AG09319 (cell line): ENCODE measurements around the gene MPST.
"Not testable (repeated sequence)": the region's sequence is repeated elsewhere in the genome, so short reads cannot be mapped to it uniquely, and the experiment has no call there.

ENCODE experiments used
- DNase-seq: peaks from one replicate; pipeline ENCODE4 v3.0.0-alpha.2; 2010; ENCODE audit warnings: low read depth; ENCODE audit errors: extremely low read depth
- TF ChIP-seq, protein P1 (sequence below): IDR thresholded peaks from 2 replicates; pipeline ENCODE4 v1.5.1; 2011; ENCODE audit warnings: low read depth, mild to moderate bottlenecking, inconsistent platforms, low read length, moderate library complexity

The MPST gene

DNA sequence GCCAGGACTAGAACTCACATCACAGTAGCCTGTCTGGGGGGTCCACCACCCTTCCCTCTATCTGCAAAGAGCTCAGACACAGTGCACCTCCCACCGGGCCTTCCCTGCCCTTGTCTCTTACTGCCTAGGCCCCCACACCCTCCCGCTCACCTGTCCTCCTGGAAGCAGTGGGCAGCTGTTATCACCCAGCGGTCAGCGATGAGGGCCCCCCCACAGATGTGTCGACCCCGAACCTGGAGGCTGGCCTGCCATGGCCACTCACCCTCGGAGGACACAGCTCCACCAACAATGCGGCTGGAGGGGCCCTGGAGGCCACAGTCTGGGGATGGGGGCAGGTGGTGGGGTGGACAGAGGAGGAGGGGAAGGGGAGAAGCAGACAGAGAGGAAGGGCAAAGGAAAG, 50.8 kb downstream of the MPST start:
- DNase-seq: no peak
- TF ChIP-seq, protein P1, sequence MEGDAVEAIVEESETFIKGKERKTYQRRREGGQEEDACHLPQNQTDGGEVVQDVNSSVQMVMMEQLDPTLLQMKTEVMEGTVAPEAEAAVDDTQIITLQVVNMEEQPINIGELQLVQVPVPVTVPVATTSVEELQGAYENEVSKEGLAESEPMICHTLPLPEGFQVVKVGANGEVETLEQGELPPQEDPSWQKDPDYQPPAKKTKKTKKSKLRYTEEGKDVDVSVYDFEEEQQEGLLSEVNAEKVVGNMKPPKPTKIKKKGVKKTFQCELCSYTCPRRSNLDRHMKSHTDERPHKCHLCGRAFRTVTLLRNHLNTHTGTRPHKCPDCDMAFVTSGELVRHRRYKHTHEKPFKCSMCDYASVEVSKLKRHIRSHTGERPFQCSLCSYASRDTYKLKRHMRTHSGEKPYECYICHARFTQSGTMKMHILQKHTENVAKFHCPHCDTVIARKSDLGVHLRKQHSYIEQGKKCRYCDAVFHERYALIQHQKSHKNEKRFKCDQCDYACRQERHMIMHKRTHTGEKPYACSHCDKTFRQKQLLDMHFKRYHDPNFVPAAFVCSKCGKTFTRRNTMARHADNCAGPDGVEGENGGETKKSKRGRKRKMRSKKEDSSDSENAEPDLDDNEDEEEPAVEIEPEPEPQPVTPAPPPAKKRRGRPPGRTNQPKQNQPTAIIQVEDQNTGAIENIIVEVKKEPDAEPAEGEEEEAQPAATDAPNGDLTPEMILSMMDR: no peak

DNA sequence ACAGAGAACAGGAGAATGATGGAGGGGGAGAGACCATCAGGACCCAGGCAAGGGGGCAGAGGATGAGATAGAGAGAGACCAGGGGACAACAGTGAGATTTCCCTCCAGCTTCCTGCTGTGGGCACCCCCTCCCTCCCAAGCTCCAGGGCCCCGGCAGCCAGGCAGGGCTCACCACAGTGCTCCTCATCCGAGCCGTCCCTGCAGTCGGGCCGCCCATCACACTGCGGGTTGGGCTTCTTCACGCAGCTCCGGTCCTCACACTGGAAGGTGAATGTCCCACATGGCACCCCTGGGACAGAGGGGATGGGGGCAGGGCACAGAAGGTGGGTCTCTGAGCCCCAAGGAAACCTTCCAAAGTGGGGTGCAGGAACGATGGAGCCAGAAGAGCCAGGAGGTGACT, 51.2 kb downstream of the MPST start:
- DNase-seq: no peak
- TF ChIP-seq, protein P1: no peak

DNA sequence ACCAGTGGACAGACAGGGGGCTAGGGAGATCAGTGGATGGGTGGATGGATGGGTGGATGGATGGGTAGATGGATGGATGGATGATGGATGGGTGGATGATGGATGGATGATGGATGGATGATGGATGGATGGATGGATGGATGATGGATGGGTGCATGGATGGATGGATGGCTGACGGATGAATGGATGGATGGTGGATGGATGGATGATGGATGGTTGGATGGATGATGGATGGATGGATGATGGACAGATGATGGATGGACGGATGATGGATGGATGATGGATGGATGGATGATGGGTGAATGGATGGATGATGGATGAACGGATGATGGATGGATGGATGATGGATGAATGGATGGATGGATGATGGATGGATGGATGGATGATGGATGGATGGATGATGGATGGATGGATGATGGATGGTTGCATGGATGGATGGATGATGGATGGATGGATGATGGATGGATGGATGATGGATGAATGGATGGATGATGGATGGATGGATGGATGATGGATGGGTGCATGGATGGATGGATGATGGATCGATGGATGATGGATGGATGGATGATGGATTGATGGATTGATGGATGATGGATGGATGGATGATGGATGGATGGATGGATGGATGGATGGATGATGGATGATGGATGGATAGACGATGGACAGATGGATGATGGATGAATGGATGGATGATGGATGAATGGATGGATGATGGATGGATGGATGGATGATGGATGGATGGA, 52.5 kb downstream of the MPST start:
- DNase-seq: not testable (repeated sequence)

DNA sequence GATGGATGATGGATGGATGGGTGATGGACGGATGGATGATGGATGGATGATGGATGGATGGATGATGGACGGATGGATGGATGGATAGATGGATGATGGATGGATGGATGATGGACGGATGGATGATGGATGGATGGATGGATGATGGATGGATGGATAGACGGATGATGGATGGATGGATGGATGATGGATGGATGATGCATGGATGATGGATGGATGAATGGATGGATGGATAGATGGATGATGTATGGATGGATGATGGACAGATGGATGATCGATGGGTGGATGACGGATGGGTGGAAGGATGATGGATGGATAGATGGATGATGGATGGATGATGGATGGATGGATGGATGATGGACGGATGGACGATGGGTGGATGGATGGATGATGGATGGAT, 53.1 kb downstream of the MPST start:
- TF ChIP-seq, protein P1: no peak

DNA sequence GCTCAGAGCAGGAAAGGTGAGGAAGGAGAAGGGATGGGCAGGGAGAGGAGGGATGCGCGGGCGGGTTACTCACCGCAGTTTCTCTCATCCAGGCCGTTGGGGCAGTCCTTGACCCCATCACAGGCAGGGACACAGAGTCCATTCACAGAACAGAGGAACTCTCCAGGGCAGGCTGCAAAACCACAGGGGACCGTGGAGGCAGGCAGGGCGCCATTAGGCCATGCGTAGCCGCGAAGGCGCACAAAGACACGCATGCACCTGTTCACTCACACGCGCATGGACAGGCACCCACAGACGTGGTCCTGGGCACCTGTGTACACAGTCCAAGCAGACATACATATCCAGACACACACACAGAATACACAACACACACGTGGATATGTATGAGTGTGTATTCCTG, 55.0 kb downstream of the MPST start:
- TF ChIP-seq, protein P1: no peak
- DNase-seq: no peak

More for the DNA sequence above, 53.1 kb downstream of the MPST start:
- no peak for DNase-seq

DNA sequence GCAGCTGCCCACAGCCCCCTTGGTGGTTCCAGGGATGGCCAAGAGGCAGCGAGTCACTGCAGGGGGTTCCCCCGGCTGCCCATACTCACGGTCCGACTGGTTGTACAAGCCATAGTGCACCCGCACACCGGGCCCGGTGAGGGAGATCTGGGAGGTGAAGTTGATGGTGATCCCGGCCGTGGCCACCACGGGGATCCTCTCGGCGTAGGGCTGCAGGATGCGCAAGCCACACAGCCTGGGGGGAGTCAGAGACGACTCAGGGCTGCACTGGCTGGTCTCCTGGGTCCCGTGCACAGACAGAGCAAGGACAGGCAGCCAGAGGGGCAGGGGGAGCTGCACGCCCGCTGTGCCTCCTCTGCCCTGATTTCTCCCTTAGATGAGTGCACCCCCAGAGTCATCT, 55.5 kb downstream of the MPST start:
- TF ChIP-seq, protein P1: no peak
- no peak for DNase-seq

DNA sequence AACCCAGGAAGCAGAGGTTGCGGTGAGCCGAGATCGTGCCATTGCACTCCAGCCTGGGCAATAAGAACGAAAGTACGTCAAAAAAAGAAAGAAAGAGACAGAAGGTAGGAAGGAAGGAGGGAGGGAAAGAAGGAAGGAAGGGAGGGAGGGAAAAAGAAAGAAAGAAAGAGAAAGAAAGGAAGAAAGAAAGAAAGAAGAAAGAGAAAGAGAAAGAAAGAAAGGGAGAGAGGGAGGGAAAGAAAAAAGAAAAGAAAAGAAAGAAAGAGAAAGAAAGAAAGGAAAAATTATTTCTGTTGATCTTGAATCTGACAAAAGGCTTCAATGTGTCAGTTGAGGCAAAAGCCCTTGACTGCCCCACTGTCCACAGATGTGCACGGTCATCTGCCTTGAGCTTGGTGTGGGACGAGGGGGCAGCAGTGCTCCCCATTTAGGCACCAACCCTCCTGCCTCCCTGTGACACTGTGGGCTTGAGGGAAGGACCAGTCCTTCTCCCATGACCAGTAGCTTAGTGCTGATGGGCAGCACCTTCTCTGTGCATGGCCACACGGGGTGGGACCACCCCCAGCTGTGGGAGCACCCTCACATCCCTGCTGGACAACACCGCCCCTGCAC, 56.4 kb downstream of the MPST start:
- TF ChIP-seq, protein P1: no peak
- no peak for DNase-seq
